ENCODE measurements around the gene MAP3K1.

The MAP3K1 gene

DNA sequence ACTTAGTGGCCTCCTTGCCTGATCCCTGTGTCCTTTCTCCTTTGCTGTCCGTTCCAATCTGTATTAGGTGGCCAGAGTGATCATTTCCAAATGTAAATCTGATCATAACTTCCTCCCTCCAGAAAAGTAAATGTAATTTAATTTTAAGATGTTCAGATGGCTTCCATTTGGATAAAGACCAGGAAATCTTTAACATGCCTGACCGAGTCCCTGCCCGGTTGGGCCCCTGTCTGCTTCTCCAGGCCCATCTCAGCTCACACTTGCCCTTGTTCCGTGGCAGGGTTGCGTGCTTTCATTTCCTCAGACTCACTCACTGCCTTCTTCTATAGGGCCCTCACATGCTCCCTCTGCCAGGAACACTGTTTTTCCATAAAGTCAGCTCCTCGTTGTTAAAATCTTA is 7.6 kb downstream of the MAP3K1 start:
- H3K27ac Mint-ChIP-seq: peak overlapping the region; percentile 92
- no peaks in the 10 kb centered on the region for H3K9me3 Mint-ChIP-seq
- H3K36me3 Mint-ChIP-seq: peaks cover 28% of the 10 kb centered on the region
- H3K4me1 Mint-ChIP-seq: peaks cover 63% of the 10 kb centered on the region
- ATAC-seq (ENCODE audit: low read depth): peak; percentile 50
- H3K4me3 Mint-ChIP-seq: peak overlapping the region; percentile 76
- no peaks in the 10 kb centered on the region for H3K27me3 Mint-ChIP-seq
- no peak for DNase-seq (ENCODE audit: low spot score in 2 of 2)

- Mint-ChIP-seq H3K27ac (peak overlapping the region; percentile 94), H3K36me3 (peaks cover 28% of the 10 kb centered on the region), H3K4me3 (peak overlapping the region; percentile 64), H3K27me3 (no peaks in the 10 kb centered on the region), H3K9me3 (no peaks in the 10 kb centered on the region), H3K4me1 (peaks cover 66% of the 10 kb centered on the region)
- ATAC-seq (ENCODE audit: low read depth): no peak
- no peak for DNase-seq (ENCODE audit: low spot score in 2 of 2)
Measured at GRCh38 chr5:56824019-56824418, 8.7 kb downstream of the MAP3K1 start.

GRCh38 chr5:56825222-56825824 is 10.0 kb downstream of the MAP3K1 start:
- ATAC-seq (ENCODE audit: low read depth) (no peak), DNase-seq (ENCODE audit: low spot score in 2 of 2) (no peak)
- Mint-ChIP-seq H3K27me3 (no peaks in the 10 kb centered on the region), H3K36me3 (peaks cover 28% of the 10 kb centered on the region), H3K4me3 (peak overlapping the region; percentile 58), H3K4me1 (peaks cover 66% of the 10 kb centered on the region), H3K27ac (peak overlapping the region; percentile 94), H3K9me3 (no peaks in the 10 kb centered on the region)

DNA sequence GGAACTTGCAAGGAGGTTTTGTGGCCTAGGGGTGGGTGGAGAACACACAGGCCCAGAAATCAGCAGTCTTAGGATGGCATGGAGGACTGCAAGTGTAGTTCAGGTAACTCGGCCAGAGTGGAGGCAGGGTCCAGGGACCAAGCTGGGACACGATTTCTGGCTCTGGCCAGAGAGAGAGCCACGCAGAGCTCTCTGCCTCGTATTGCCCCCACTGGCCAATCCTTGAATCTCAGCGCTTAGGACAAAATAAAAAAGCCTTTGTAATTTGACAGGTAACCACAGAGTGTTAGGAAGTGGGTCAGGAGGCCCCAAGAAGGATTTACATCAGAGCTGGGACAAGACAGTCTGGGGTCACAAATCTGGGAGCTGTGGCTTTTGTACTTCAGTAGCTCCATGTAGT is 11.7 kb downstream of the MAP3K1 start:
- peak overlapping the region; percentile 94 for H3K27ac Mint-ChIP-seq
- peaks cover 68% of the 10 kb centered on the region for H3K4me1 Mint-ChIP-seq
- no peaks in the 10 kb centered on the region for H3K9me3 Mint-ChIP-seq
- ATAC-seq (ENCODE audit: low read depth) (peak; percentile 28), DNase-seq (ENCODE audit: low spot score in 2 of 2) (no peak)
- H3K4me3 Mint-ChIP-seq: peak overlapping the region; percentile 43
- H3K27me3 Mint-ChIP-seq: no peaks in the 10 kb centered on the region
- peaks cover 20% of the 10 kb centered on the region for H3K36me3 Mint-ChIP-seq

- no peaks in the 10 kb centered on the region for H3K27me3 Mint-ChIP-seq
- H3K27ac Mint-ChIP-seq: peak overlapping the region; percentile 86
- H3K9me3 Mint-ChIP-seq: no peaks in the 10 kb centered on the region
- H3K4me3 Mint-ChIP-seq: peak overlapping the region; percentile 50
- peaks cover 65% of the 10 kb centered on the region for H3K4me1 Mint-ChIP-seq
- ATAC-seq (ENCODE audit: low read depth) (no peak), DNase-seq (ENCODE audit: low spot score in 2 of 2) (no peak)
- peaks cover 13% of the 10 kb centered on the region for H3K36me3 Mint-ChIP-seq
Measured at GRCh38 chr5:56827924-56828323, 12.6 kb downstream of the MAP3K1 start.

DNA sequence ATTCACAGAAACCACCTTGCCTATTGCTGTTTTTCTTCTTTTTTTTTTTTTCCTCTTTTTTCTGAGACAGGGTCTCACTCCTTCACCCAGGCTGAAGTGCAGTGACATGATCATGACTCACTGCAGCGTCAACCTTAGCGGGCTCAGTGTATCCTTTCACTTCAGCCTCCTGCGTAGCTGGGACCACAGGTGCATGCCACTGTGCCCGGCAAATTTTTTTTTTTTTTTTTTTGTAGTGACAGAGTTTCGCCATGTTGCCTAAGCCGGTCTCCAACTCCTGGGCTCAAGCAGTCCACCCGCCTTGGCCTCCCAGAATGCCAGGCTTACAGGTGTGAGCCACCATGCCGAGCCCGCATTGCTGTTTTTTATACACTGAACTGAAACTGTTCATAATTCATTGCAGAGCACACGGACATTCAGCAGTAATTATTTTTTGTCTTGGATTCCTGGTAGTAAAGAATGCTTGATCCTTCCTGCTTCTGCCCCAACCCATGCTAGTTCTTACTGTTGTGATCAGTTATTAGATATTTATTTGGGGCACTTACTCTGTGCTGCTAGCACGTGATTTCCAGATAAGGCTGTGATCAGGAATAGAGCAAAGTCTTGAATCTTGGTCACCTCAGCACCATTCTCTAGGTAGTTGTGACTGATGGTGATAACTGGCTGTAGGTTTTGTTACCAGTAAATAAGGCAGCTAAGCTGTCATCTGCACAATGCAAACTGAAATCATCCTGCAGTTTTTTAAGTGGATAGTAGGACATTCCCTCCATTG is 14.0 kb downstream of the MAP3K1 start:
- H3K9me3 Mint-ChIP-seq: no peaks in the 10 kb centered on the region
- peak overlapping the region; percentile 73 for H3K4me3 Mint-ChIP-seq
- peaks cover 9% of the 10 kb centered on the region for H3K36me3 Mint-ChIP-seq
- H3K27me3 Mint-ChIP-seq: no peaks in the 10 kb centered on the region
- DNase-seq (ENCODE audit: low spot score in 2 of 2) (peak in 1 of 2 donors; percentile 49), ATAC-seq (ENCODE audit: low read depth) (peak; percentile 92)
- H3K27ac Mint-ChIP-seq: peak overlapping the region; percentile 86
- H3K4me1 Mint-ChIP-seq: peaks cover 66% of the 10 kb centered on the region

DNA sequence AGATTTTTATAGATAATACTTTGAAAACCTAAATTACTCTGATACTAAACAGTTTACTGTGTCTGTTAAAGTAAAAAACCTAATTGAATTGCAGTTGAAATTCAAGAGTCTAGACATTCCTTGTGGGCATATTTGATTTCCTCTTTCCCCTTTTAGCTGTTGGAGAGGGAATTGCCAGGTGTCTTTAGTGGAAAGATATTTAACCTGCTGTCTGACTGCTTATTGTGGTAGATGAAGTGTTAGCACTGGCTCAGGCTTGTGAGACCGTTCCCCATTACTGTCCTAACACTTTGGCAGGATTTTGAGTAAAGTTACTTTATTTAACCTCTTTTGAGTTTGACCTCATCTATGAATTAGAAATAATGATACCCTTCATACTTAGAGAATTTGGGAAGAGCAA is 16.4 kb downstream of the MAP3K1 start:
- peaks cover 5% of the 10 kb centered on the region for H3K36me3 Mint-ChIP-seq
- DNase-seq (ENCODE audit: low spot score in 2 of 2) (no peak), ATAC-seq (ENCODE audit: low read depth) (no peak)
- H3K27me3 Mint-ChIP-seq: no peaks in the 10 kb centered on the region
- peaks cover 71% of the 10 kb centered on the region for H3K4me1 Mint-ChIP-seq
- H3K27ac Mint-ChIP-seq: peak overlapping the region; percentile 86
- peak overlapping the region; percentile 18 for H3K4me3 Mint-ChIP-seq
- H3K9me3 Mint-ChIP-seq: no peaks in the 10 kb centered on the region

- peak overlapping the region; percentile 85 for H3K27ac Mint-ChIP-seq
- H3K27me3 Mint-ChIP-seq: no peaks in the 10 kb centered on the region
- H3K9me3 Mint-ChIP-seq: no peaks in the 10 kb centered on the region
- peak overlapping the region; percentile 75 for H3K4me3 Mint-ChIP-seq
- H3K4me1 Mint-ChIP-seq: peaks cover 77% of the 10 kb centered on the region
- ATAC-seq (ENCODE audit: low read depth): no peak
- H3K36me3 Mint-ChIP-seq: peaks cover 5% of the 10 kb centered on the region
- no peak for DNase-seq (ENCODE audit: low spot score in 2 of 2)
Measured at GRCh38 chr5:56833325-56833724, 18.0 kb downstream of the MAP3K1 start.

- ATAC-seq (ENCODE audit: low read depth): no peak
- H3K36me3 Mint-ChIP-seq: peaks cover 7% of the 10 kb centered on the region
- peaks cover 2% of the 10 kb centered on the region for H3K9me3 Mint-ChIP-seq
- DNase-seq (ENCODE audit: low spot score in 2 of 2): no peak
- H3K4me1 Mint-ChIP-seq: peaks cover 80% of the 10 kb centered on the region
- H3K27me3 Mint-ChIP-seq: no peaks in the 10 kb centered on the region
- H3K27ac Mint-ChIP-seq: peak overlapping the region; percentile 85
- peak overlapping the region; percentile 70 for H3K4me3 Mint-ChIP-seq
Measured at GRCh38 chr5:56837381-56837780, 22.0 kb downstream of the MAP3K1 start.

- peaks cover 2% of the 10 kb centered on the region for H3K9me3 Mint-ChIP-seq
- DNase-seq (ENCODE audit: low spot score in 2 of 2) (no peak), ATAC-seq (ENCODE audit: low read depth) (no peak)
- peaks cover 7% of the 10 kb centered on the region for H3K36me3 Mint-ChIP-seq
- H3K4me1 Mint-ChIP-seq: peaks cover 83% of the 10 kb centered on the region
- peak overlapping the region; percentile 85 for H3K27ac Mint-ChIP-seq
- H3K27me3 Mint-ChIP-seq: no peaks in the 10 kb centered on the region
- H3K4me3 Mint-ChIP-seq: peak overlapping the region; percentile 70
Measured at GRCh38 chr5:56837956-56838355, 22.6 kb downstream of the MAP3K1 start.

- H3K4me1 Mint-ChIP-seq: peaks cover 83% of the 10 kb centered on the region
- ATAC-seq (ENCODE audit: low read depth): peak; percentile 66
- peak in 1 of 2 donors; percentile 51 for DNase-seq (ENCODE audit: low spot score in 2 of 2)
Measured at GRCh38 chr5:56838409-56839039, 23.2 kb downstream of the MAP3K1 start.

DNA sequence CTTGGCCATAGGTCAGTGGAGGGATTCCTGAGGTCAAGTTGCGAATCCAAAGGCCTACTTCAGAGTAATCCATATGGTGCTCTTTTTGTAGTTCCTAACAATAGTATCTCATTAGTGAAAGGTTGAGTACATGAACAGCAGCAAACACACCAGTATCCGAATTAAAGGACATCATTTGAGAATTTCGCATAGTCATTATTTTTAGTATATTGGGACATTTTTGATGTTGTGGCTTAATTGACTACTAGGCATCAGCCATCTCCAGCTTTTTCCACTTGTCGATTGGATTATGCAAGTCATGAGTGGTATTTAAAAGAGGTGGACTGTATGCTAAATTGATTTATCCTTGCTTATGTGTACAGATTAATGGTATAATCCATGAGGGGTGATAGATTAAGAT is 23.7 kb downstream of the MAP3K1 start:
- ATAC-seq (ENCODE audit: low read depth): no peak
- DNase-seq (ENCODE audit: low spot score in 2 of 2): no peak
- peak overlapping the region; percentile 70 for H3K4me3 Mint-ChIP-seq
- H3K27me3 Mint-ChIP-seq: no peaks in the 10 kb centered on the region
- H3K4me1 Mint-ChIP-seq: peaks cover 83% of the 10 kb centered on the region
- H3K9me3 Mint-ChIP-seq: peaks cover 2% of the 10 kb centered on the region
- H3K36me3 Mint-ChIP-seq: peaks cover 5% of the 10 kb centered on the region
- peak overlapping the region; percentile 85 for H3K27ac Mint-ChIP-seq

More at GRCh38 chr5:56838409-56839039, 23.2 kb downstream of the MAP3K1 start:
- H3K27me3 Mint-ChIP-seq: no peaks in the 10 kb centered on the region
- peaks cover 5% of the 10 kb centered on the region for H3K36me3 Mint-ChIP-seq
- H3K4me3 Mint-ChIP-seq: peak overlapping the region; percentile 70
- H3K27ac Mint-ChIP-seq: peak overlapping the region; percentile 85
- peaks cover 2% of the 10 kb centered on the region for H3K9me3 Mint-ChIP-seq

GRCh38 chr5:56840597-56840996 is 25.2 kb downstream of the MAP3K1 start:
- Mint-ChIP-seq H3K27me3 (no peaks in the 10 kb centered on the region), H3K4me3 (peak overlapping the region; percentile 76), H3K9me3 (peaks cover 2% of the 10 kb centered on the region), H3K36me3 (peaks cover 4% of the 10 kb centered on the region), H3K4me1 (peaks cover 80% of the 10 kb centered on the region), H3K27ac (peak overlapping the region; percentile 93)
- DNase-seq (ENCODE audit: low spot score in 2 of 2): no peak
- peak; percentile 68 for ATAC-seq (ENCODE audit: low read depth)

- H3K4me1 Mint-ChIP-seq: peaks cover 65% of the 10 kb centered on the region
- DNase-seq (ENCODE audit: low spot score in 2 of 2) (no peak), ATAC-seq (ENCODE audit: low read depth) (peak; percentile 50)
- H3K27me3 Mint-ChIP-seq: no peaks in the 10 kb centered on the region
- H3K36me3 Mint-ChIP-seq: peaks cover 11% of the 10 kb centered on the region
- peak overlapping the region; percentile 93 for H3K27ac Mint-ChIP-seq
- H3K4me3 Mint-ChIP-seq: peak overlapping the region; percentile 43
- H3K9me3 Mint-ChIP-seq: peaks cover 2% of the 10 kb centered on the region
Measured at GRCh38 chr5:56845277-56845676, 29.9 kb downstream of the MAP3K1 start.
